Natural killer cell (primary cell): ENCODE data around the gene ITGA4. TPM values are rescaled to one million over a fixed set of nuclear protein-coding genes. Genes with fewer than 3 reads are reported as not detected.

Experiments used
- ATAC-seq, 3 donors: fragments of 150-1000 bp in 2 of 3; fragments of 200-7000 bp in 1 of 3; cut with Tn5 transposase; 1 replicate in 1 of 3; 2 replicates in 2 of 3; pipeline ENCODE4 v1.10.0; 2021; ENCODE audit warnings: mild to moderate bottlenecking in 2 of 3, moderate library complexity in 2 of 3
- DNase-seq, 2 donors: peaks; one replicate each; pipeline versions ENCODE4 v3.0.0 to v3.0.0-alpha.2; 2013 to 2021; ENCODE audit warnings: mixed read lengths in 1 of 2
- H3K27ac ChIP-seq: one replicate; pipeline ENCODE4 v1.5.1; 2013; ENCODE audit warnings: mild to moderate bottlenecking, low read length
- H3K27me3 ChIP-seq: one replicate; pipeline ENCODE4 v1.6.1; 2013; ENCODE audit warnings: low read length; ENCODE audit not compliant: control insufficient read depth, insufficient read depth
- H3K36me3 ChIP-seq: one replicate; pipeline ENCODE4 v1.6.1; 2013; ENCODE audit warnings: low read length; ENCODE audit not compliant: control insufficient read depth, insufficient read depth
- H3K4me1 ChIP-seq: one replicate; pipeline ENCODE4 v1.6.1; 2013; ENCODE audit warnings: low read length; ENCODE audit not compliant: control insufficient read depth, insufficient read depth
- H3K4me3 ChIP-seq: one replicate; pipeline ENCODE4 v1.5.1; 2013; ENCODE audit warnings: low read length
- H3K9me3 ChIP-seq: one replicate; pipeline ENCODE4 v1.6.1; 2013; ENCODE audit warnings: low read length; ENCODE audit not compliant: control insufficient read depth, insufficient read depth
- H3K27ac Mint-ChIP-seq, 2 donors: one replicate each; pipeline ENCODE4 v1.8.0; 2022; ENCODE audit warnings: mild to moderate bottlenecking in 2 of 2, mixed read lengths in 2 of 2, moderate library complexity in 1 of 2
- H3K27me3 Mint-ChIP-seq, 2 donors: one replicate each; pipeline ENCODE4 v1.8.0; 2022; ENCODE audit warnings: low read depth in 2 of 2, mixed read lengths in 2 of 2
- H3K36me3 Mint-ChIP-seq: one replicate; pipeline ENCODE4 v1.8.0; 2022; ENCODE audit warnings: mixed read lengths
- H3K4me1 Mint-ChIP-seq, 2 donors: one replicate each; pipeline ENCODE4 v1.8.0; 2022; ENCODE audit warnings: mixed read lengths in 2 of 2
- H3K4me3 Mint-ChIP-seq: one replicate; pipeline ENCODE4 v1.8.0; 2022; ENCODE audit warnings: mild to moderate bottlenecking, moderate library complexity, mixed read lengths
- H3K9me3 Mint-ChIP-seq, 2 donors: one replicate each; pipeline ENCODE4 v1.8.0; 2022; ENCODE audit warnings: mixed read lengths in 2 of 2
- CTCF ChIP-seq: fragments of 200-600 bp; IDR thresholded peaks from one replicate; pipeline ENCODE4 v1.8.0; 2022; ENCODE audit warnings: antibody characterized with exemption
- WGBS: methylation state at CpG from one replicate; pipeline ENCODE4 v1.1.7; 2013; ENCODE audit warnings: missing lambda C conversion rate; ENCODE audit not compliant: insufficient coverage; 5-methylcytosine and 5-hydroxymethylcytosine counted together
- intact Hi-C: fragments of 100-400 bp; cut with micrococcal nuclease; formaldehyde crosslinking; loops from one replicate; pipeline ENCODE4 v1.14.2; 2022
- total RNA-seq, 4 donors: library from RNA; stranded (reverse); fragments of 120-200 nt in 1 of 4; gene quantifications; one replicate each; pipeline versions ENCODE4 v1.2.3 to v1.2.4, GENCODE V29; 2013 to 2022

ITGA4 gene
- total RNA-seq, 3 donors from 2014 or later (not counting 1 experiment from before 2014, with no cell fraction given) = 178 to 235 (median 189) TPM

- WGBS = 95% methylated on average over 2 of the region's 5 CpGs
- Histone ChIP-seq H3K4me1 (no peaks in the 10 kb centered on the region), H3K9me3 (no peaks in the 10 kb centered on the region), H3K27me3 (no peaks in the 10 kb centered on the region), H3K27ac (no peak overlapping the region), H3K4me3 (no peak overlapping the region), H3K36me3 (peaks cover 99% of the 10 kb centered on the region)
- peaks cover 0 to 4% of the 10 kb centered on the region in 2 donors for H3K4me1 Mint-ChIP-seq
- peaks cover 16% of the 10 kb centered on the region for H3K36me3 Mint-ChIP-seq
- ATAC-seq (no peak), DNase-seq (no peak)
- no peaks in the 10 kb centered on the region for H3K27me3 Mint-ChIP-seq
- intact Hi-C loops = no loop called here
- H3K9me3 Mint-ChIP-seq = no peaks in the 10 kb centered on the region
- TF ChIP-seq CTCF = no peak
- no peak overlapping the region for H3K4me3 Mint-ChIP-seq
- no peak overlapping the region for H3K27ac Mint-ChIP-seq
These were observed 66.6 kb downstream of the ITGA4 start for GRCh38 chr2:181523756-181524155.

GRCh38 chr2:181526014-181526413, 68.8 kb downstream of the ITGA4 start:
- DNase-seq (no peak), ATAC-seq (no peak)
- H3K4me3 ChIP-seq = no peak overlapping the region
- 92% methylated on average over 3 of the region's 4 CpGs for WGBS
- peaks cover 99% of the 10 kb centered on the region for H3K36me3 ChIP-seq
- Mint-ChIP-seq H3K36me3 (peaks cover 16% of the 10 kb centered on the region), H3K27ac (peak overlapping the region; percentile 64 to 72), H3K27me3 (no peaks in the 10 kb centered on the region), H3K9me3 (no peaks in the 10 kb centered on the region), H3K4me1 (peaks cover 0 to 4% of the 10 kb centered on the region in 2 donors), H3K4me3 (no peak overlapping the region)
- H3K4me1 ChIP-seq = no peaks in the 10 kb centered on the region
- intact Hi-C loops = no loop called here
- no peaks in the 10 kb centered on the region for H3K9me3 ChIP-seq
- no peak for TF ChIP-seq CTCF
- no peak overlapping the region for H3K27ac ChIP-seq
- no peaks in the 10 kb centered on the region for H3K27me3 ChIP-seq

- H3K27ac ChIP-seq = no peak overlapping the region
- Mint-ChIP-seq H3K27me3 (no peaks in the 10 kb centered on the region), H3K36me3 (peaks cover 16% of the 10 kb centered on the region), H3K9me3 (no peaks in the 10 kb centered on the region), H3K27ac (peak overlapping the region; percentile 51 to 72), H3K4me1 (peaks cover 0 to 4% of the 10 kb centered on the region in 2 donors), H3K4me3 (no peak overlapping the region)
- ATAC-seq (no peak), DNase-seq (no peak)
- H3K27me3 ChIP-seq = no peaks in the 10 kb centered on the region
- intact Hi-C loops = no loop called here
- no peak overlapping the region for H3K4me3 ChIP-seq
- WGBS = 93% methylated on average over 4 of the region's 6 CpGs
- peaks cover 99% of the 10 kb centered on the region for H3K36me3 ChIP-seq
- TF ChIP-seq CTCF = no peak
- H3K4me1 ChIP-seq = no peaks in the 10 kb centered on the region
- H3K9me3 ChIP-seq = no peaks in the 10 kb centered on the region
These were observed 69.9 kb downstream of the ITGA4 start for GRCh38 chr2:181527058-181527457.

GRCh38 chr2:181528441-181528840, 71.3 kb downstream of the ITGA4 start:
- H3K27me3 ChIP-seq = no peaks in the 10 kb centered on the region
- Mint-ChIP-seq H3K4me1 (peaks cover 5 to 8% of the 10 kb centered on the region in 2 donors), H3K36me3 (peaks cover 29% of the 10 kb centered on the region), H3K27ac (peak overlapping the region; percentile 38 to 50), H3K4me3 (no peak overlapping the region), H3K27me3 (no peaks in the 10 kb centered on the region), H3K9me3 (no peaks in the 10 kb centered on the region)
- 83% methylated on average over 1 of the region's 1 CpG for WGBS
- TF ChIP-seq CTCF = no peak
- ATAC-seq = no peak
- no peaks in the 10 kb centered on the region for H3K9me3 ChIP-seq
- H3K4me3 ChIP-seq = no peak overlapping the region
- H3K27ac ChIP-seq = no peak overlapping the region
- H3K36me3 ChIP-seq = peaks cover 94% of the 10 kb centered on the region
- intact Hi-C loops = no loop called here
- no peaks in the 10 kb centered on the region for H3K4me1 ChIP-seq
- no peak for DNase-seq
